NB4 (cell line): ENCODE data around the gene RREB1.

Source experiments
- MYC ChIP-seq: IDR thresholded peaks from 2 replicates; pipeline ENCODE4 v1.6.1; 2011; ENCODE audit warnings: low read depth, low read length
- POLR2A ChIP-seq: IDR thresholded peaks from 2 replicates; pipeline ENCODE4 v1.6.1; 2011; ENCODE audit warnings: mild to moderate bottlenecking; ENCODE audit not compliant: insufficient read length; ENCODE audit errors: extremely low read depth
- TF ChIP-seq, protein P1 (sequence below): IDR thresholded peaks from 2 replicates; pipeline ENCODE4 v1.6.1; 2011; ENCODE audit warnings: low read depth, low read length
- TF ChIP-seq, protein P2 (sequence below): IDR thresholded peaks from one replicate; pipeline ENCODE4 v1.5.1; 2012; ENCODE audit warnings: low read depth, low read length

GRCh38 chr6:7164536-7165001 lies 56.8 kb downstream of the RREB1 start:
- TF ChIP-seq, protein P1, sequence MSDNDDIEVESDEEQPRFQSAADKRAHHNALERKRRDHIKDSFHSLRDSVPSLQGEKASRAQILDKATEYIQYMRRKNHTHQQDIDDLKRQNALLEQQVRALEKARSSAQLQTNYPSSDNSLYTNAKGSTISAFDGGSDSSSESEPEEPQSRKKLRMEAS: no peak
- TF ChIP-seq, protein P2, sequence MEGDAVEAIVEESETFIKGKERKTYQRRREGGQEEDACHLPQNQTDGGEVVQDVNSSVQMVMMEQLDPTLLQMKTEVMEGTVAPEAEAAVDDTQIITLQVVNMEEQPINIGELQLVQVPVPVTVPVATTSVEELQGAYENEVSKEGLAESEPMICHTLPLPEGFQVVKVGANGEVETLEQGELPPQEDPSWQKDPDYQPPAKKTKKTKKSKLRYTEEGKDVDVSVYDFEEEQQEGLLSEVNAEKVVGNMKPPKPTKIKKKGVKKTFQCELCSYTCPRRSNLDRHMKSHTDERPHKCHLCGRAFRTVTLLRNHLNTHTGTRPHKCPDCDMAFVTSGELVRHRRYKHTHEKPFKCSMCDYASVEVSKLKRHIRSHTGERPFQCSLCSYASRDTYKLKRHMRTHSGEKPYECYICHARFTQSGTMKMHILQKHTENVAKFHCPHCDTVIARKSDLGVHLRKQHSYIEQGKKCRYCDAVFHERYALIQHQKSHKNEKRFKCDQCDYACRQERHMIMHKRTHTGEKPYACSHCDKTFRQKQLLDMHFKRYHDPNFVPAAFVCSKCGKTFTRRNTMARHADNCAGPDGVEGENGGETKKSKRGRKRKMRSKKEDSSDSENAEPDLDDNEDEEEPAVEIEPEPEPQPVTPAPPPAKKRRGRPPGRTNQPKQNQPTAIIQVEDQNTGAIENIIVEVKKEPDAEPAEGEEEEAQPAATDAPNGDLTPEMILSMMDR: no peak
- TF ChIP-seq POLR2A (no peak), MYC (no peak)
